HepG2 (cell line): ENCODE results near the gene ATG13. TPM values are rescaled to one million over a fixed set of nuclear protein-coding genes. Genes with fewer than 3 reads are reported as not detected.

ENCODE experiments used
- FIP1L1 ChIP-seq: fragments of 200-400 bp; formaldehyde crosslinking; IDR thresholded peaks from 2 replicates; pipeline ENCODE4 v1.6.1; 2018; ENCODE audit warnings: low read depth, mild to moderate bottlenecking, low read length, moderate library complexity, borderline replicate concordance; ENCODE audit not compliant: insufficient read depth
- JDP2 ChIP-seq: sonication (generic); formaldehyde crosslinking; IDR thresholded peaks from 2 replicates; pipeline ENCODE4 v1.8.1; 2022; ENCODE audit warnings: missing genetic modification reagents, borderline replicate concordance
- KLF11 ChIP-seq: IDR thresholded peaks from 2 replicates; pipeline ENCODE4 v1.6.1; 2016; ENCODE audit warnings: missing compliant biosample characterization
- PCBP1 ChIP-seq: fragments of 200-400 bp; formaldehyde crosslinking; IDR thresholded peaks from 2 replicates; pipeline ENCODE4 v1.6.1; 2017; ENCODE audit warnings: mild to moderate bottlenecking, low read depth, low read length, borderline replicate concordance
- SATB2 ChIP-seq: sonication (generic); formaldehyde crosslinking; IDR thresholded peaks from 2 replicates; pipeline ENCODE4 v1.5.0; 2020; ENCODE audit warnings: missing genetic modification reagents
- polyA plus RNA-seq, 8 experiments: library from polyadenylated mRNA; depleted of rRNA in 3 of 8; stranded (reverse) in 7 of 8; unstranded in 1 of 8; fragments of >200 nt; fragmentation: Illumina TruSeq in 4 of 8; extraction: Trizol in 4 of 8; gene quantifications; 2 replicates each; pipeline versions ENCODE4 v1.2.1 to v1.2.3, GENCODE V29; 2011 to 2016; ENCODE audit warnings: low read depth in 4 of 8, missing spikeins in 1 of 8, mixed read lengths in 1 of 8; ENCODE audit not compliant: insufficient read depth in 1 of 8
- total RNA-seq, 5 experiments: library from RNA; depleted of rRNA; stranded (reverse); fragments of >200 nt; fragmentation: Illumina TruSeq; extraction: Trizol; gene quantifications; 2 replicates each; pipeline ENCODE4 v1.2.3, GENCODE V29; 2016; ENCODE audit warnings: low read depth in 1 of 5
- TF ChIP-seq, protein P1 (sequence below): sonication (generic); formaldehyde crosslinking; IDR thresholded peaks from 2 replicates; pipeline ENCODE4 v1.4.0; 2020; ENCODE audit warnings: missing genetic modification reagents
- TF ChIP-seq, protein P2 (sequence below): sonication (generic); formaldehyde crosslinking; IDR thresholded peaks from 2 replicates; pipeline ENCODE4 v1.4.0; 2020; ENCODE audit warnings: missing genetic modification reagents, borderline replicate concordance
- TF ChIP-seq, protein P3 (sequence below): sonication (generic); formaldehyde crosslinking; IDR thresholded peaks from 2 replicates; pipeline ENCODE4 v1.4.0; 2020; ENCODE audit warnings: low read depth, missing genetic modification reagents

ATG13 gene
- total and polyA plus RNA-seq, 2 of the 13 experiments (the other 11 are each of a cell fraction or from before 2014, with no cell fraction given) = 55.0 to 77.3 TPM

DNA sequence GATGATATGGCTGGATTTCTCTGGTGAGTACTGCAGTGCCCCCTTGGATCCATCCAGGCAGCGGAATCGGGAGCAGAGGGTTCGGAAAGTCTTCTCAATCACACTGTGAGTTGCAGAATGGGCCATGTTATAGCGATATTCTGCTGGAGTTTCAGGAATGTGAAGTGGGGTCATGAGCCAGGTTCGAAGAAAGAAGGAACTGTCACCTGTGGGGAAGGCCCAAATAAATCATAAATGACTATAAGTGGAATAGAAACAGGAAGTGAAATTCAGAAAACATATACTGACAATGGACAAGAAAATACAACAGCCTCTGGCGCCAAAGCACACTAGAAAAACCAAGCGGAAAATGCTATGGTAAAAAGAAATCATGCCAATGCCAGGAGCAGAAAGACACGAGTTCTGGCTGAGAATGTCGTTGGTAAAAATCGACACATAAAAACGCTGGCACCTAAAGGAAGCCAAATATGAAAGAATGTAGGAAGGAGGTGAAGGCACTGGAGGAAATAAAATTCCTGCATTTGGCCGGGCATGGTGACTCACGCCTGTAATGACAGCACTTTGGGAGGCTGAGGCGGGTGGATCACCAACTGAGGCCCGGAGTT lies 13.5 kb upstream of the ATG13 start (continued):
- TF ChIP-seq KLF11 (no peak), PCBP1 (no peak), JDP2 (no peak), FIP1L1 (no peak), SATB2 (CRISPR knock-in tag) (no peak)
- TF ChIP-seq, protein P1, sequence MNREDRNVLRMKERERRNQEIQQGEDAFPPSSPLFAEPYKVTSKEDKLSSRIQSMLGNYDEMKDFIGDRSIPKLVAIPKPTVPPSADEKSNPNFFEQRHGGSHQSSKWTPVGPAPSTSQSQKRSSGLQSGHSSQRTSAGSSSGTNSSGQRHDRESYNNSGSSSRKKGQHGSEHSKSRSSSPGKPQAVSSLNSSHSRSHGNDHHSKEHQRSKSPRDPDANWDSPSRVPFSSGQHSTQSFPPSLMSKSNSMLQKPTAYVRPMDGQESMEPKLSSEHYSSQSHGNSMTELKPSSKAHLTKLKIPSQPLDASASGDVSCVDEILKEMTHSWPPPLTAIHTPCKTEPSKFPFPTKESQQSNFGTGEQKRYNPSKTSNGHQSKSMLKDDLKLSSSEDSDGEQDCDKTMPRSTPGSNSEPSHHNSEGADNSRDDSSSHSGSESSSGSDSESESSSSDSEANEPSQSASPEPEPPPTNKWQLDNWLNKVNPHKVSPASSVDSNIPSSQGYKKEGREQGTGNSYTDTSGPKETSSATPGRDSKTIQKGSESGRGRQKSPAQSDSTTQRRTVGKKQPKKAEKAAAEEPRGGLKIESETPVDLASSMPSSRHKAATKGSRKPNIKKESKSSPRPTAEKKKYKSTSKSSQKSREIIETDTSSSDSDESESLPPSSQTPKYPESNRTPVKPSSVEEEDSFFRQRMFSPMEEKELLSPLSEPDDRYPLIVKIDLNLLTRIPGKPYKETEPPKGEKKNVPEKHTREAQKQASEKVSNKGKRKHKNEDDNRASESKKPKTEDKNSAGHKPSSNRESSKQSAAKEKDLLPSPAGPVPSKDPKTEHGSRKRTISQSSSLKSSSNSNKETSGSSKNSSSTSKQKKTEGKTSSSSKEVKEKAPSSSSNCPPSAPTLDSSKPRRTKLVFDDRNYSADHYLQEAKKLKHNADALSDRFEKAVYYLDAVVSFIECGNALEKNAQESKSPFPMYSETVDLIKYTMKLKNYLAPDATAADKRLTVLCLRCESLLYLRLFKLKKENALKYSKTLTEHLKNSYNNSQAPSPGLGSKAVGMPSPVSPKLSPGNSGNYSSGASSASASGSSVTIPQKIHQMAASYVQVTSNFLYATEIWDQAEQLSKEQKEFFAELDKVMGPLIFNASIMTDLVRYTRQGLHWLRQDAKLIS (CRISPR knock-in tag) = no peak
- TF ChIP-seq, protein P2, sequence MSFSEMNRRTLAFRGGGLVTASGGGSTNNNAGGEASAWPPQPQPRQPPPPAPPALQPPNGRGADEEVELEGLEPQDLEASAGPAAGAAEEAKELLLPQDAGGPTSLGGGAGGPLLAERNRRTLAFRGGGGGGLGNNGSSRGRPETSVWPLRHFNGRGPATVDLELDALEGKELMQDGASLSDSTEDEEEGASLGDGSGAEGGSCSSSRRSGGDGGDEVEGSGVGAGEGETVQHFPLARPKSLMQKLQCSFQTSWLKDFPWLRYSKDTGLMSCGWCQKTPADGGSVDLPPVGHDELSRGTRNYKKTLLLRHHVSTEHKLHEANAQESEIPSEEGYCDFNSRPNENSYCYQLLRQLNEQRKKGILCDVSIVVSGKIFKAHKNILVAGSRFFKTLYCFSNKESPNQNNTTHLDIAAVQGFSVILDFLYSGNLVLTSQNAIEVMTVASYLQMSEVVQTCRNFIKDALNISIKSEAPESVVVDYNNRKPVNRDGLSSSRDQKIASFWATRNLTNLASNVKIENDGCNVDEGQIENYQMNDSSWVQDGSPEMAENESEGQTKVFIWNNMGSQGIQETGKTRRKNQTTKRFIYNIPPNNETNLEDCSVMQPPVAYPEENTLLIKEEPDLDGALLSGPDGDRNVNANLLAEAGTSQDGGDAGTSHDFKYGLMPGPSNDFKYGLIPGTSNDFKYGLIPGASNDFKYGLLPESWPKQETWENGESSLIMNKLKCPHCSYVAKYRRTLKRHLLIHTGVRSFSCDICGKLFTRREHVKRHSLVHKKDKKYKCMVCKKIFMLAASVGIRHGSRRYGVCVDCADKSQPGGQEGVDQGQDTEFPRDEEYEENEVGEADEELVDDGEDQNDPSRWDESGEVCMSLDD = no peak
- TF ChIP-seq, protein P3, sequence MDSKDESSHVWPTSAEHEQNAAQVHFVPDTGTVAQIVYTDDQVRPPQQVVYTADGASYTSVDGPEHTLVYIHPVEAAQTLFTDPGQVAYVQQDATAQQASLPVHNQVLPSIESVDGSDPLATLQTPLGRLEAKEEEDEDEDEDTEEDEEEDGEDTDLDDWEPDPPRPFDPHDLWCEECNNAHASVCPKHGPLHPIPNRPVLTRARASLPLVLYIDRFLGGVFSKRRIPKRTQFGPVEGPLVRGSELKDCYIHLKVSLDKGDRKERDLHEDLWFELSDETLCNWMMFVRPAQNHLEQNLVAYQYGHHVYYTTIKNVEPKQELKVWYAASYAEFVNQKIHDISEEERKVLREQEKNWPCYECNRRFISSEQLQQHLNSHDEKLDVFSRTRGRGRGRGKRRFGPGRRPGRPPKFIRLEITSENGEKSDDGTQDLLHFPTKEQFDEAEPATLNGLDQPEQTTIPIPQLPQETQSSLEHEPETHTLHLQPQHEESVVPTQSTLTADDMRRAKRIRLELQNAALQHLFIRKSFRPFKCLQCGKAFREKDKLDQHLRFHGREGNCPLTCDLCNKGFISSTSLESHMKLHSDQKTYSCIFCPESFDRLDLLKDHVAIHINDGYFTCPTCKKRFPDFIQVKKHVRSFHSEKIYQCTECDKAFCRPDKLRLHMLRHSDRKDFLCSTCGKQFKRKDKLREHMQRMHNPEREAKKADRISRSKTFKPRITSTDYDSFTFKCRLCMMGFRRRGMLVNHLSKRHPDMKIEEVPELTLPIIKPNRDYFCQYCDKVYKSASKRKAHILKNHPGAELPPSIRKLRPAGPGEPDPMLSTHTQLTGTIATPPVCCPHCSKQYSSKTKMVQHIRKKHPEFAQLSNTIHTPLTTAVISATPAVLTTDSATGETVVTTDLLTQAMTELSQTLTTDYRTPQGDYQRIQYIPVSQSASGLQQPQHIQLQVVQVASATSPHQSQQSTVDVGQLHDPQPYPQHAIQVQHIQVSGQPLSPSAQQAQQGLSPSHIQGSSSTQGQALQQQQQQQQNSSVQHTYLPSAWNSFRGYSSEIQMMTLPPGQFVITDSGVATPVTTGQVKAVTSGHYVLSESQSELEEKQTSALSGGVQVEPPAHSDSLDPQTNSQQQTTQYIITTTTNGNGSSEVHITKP (CRISPR knock-in tag) = no peak
